ENCODE results near the gene VPS4B. TPM values are rescaled to one million over a fixed set of nuclear protein-coding genes. Genes with fewer than 3 reads are reported as not detected.

The VPS4B gene
- polyA plus RNA-seq, 3 donors = 15.4 to 48.8 (median 26.7) TPM

- WGBS (ENCODE audit: insufficient coverage) = 100% methylated on average over 1 of the region's 1 CpG
- peaks cover 0 to 6% (median 3%) of the 10 kb centered on the region in 7 donors for H3K9me3 Mint-ChIP-seq
- no peaks in the 10 kb centered on the region for H3K79me2 ChIP-seq (ENCODE audit: insufficient read depth, low read length)
- no peaks in the 10 kb centered on the region for H4K20me1 ChIP-seq (ENCODE audit: insufficient read depth, low read length)
- peaks cover 0 to 5% (median 2%) of the 10 kb centered on the region in 3 donors for H3K27me3 Mint-ChIP-seq (ENCODE audit: low read depth in 3 of 3)
- TF ChIP-seq, protein P1, sequence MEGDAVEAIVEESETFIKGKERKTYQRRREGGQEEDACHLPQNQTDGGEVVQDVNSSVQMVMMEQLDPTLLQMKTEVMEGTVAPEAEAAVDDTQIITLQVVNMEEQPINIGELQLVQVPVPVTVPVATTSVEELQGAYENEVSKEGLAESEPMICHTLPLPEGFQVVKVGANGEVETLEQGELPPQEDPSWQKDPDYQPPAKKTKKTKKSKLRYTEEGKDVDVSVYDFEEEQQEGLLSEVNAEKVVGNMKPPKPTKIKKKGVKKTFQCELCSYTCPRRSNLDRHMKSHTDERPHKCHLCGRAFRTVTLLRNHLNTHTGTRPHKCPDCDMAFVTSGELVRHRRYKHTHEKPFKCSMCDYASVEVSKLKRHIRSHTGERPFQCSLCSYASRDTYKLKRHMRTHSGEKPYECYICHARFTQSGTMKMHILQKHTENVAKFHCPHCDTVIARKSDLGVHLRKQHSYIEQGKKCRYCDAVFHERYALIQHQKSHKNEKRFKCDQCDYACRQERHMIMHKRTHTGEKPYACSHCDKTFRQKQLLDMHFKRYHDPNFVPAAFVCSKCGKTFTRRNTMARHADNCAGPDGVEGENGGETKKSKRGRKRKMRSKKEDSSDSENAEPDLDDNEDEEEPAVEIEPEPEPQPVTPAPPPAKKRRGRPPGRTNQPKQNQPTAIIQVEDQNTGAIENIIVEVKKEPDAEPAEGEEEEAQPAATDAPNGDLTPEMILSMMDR (IDR thresholded peaks at IDR 0.05) = no peak
- H3K4me2 ChIP-seq (replicated peaks; ENCODE audit: extremely low read depth, low read length, poor library complexity, severe bottlenecking) = no peak overlapping the region
- no peaks in the 10 kb centered on the region for H3K4me1 Mint-ChIP-seq
- H3K27ac Mint-ChIP-seq = no peak overlapping the region
- H3K4me3 Mint-ChIP-seq = no peak overlapping the region
- H3K36me3 Mint-ChIP-seq = no peaks in the 10 kb centered on the region
- no peaks in the 10 kb centered on the region for H3K9me3 ChIP-seq (replicated peaks in 1 of 2; ENCODE audit: control insufficient read depth in 1 of 2, insufficient read depth in 1 of 2, low read length in 2 of 2)
- intact Hi-C loops (cut with micrococcal nuclease) = no loop called here
- H3K4me1 ChIP-seq (ENCODE audit: control insufficient read depth in 1 of 2, insufficient read depth in 2 of 2, low read length in 2 of 2) = no peaks in the 10 kb centered on the region
- no peak overlapping the region for H3K27ac ChIP-seq (ENCODE audit: low read depth in 1 of 2, low read length in 2 of 2)
- no peak overlapping the region for H3K4me3 ChIP-seq (replicated peaks in 1 of 3; ENCODE audit: low read depth in 2 of 3, low read length in 3 of 3)
- H2AFZ ChIP-seq (ENCODE audit: insufficient read depth, low read depth, low read length, poor library complexity, severe bottlenecking) = no peak overlapping the region
- DNase-seq = no peak
- no peaks in the 10 kb centered on the region for H3K27me3 ChIP-seq (ENCODE audit: control insufficient read depth in 2 of 2, insufficient read depth in 2 of 2, low read length in 2 of 2)
- H3K36me3 ChIP-seq (replicated peaks in 1 of 2; ENCODE audit: control insufficient read depth in 1 of 2, insufficient read depth in 2 of 2, low read length in 2 of 2) = no peaks in the 10 kb centered on the region
- H3K9ac ChIP-seq (ENCODE audit: insufficient read depth, low read length, poor library complexity, severe bottlenecking) = no peak overlapping the region
Observed at GRCh38 chr18:63460414-63460813, 38.1 kb upstream of the VPS4B start.

GRCh38 chr18:63457977-63458376 is 35.7 kb upstream of the VPS4B start:
- Histone ChIP-seq H3K79me2 (ENCODE audit: insufficient read depth, low read length) (no peaks in the 10 kb centered on the region), H3K9me3 (replicated peaks in 1 of 2; ENCODE audit: control insufficient read depth in 1 of 2, insufficient read depth in 1 of 2, low read length in 2 of 2) (no peaks in the 10 kb centered on the region), H3K27ac (ENCODE audit: low read depth in 1 of 2, low read length in 2 of 2) (no peak overlapping the region), H3K36me3 (replicated peaks in 1 of 2; ENCODE audit: control insufficient read depth in 1 of 2, insufficient read depth in 2 of 2, low read length in 2 of 2) (no peaks in the 10 kb centered on the region), H3K27me3 (ENCODE audit: control insufficient read depth in 2 of 2, insufficient read depth in 2 of 2, low read length in 2 of 2) (no peaks in the 10 kb centered on the region), H3K9ac (ENCODE audit: insufficient read depth, low read length, poor library complexity, severe bottlenecking) (no peak overlapping the region), H4K20me1 (ENCODE audit: insufficient read depth, low read length) (no peaks in the 10 kb centered on the region), H3K4me2 (replicated peaks; ENCODE audit: extremely low read depth, low read length, poor library complexity, severe bottlenecking) (no peak overlapping the region), H3K4me3 (replicated peaks in 1 of 3; ENCODE audit: low read depth in 2 of 3, low read length in 3 of 3) (no peak overlapping the region), H2AFZ (ENCODE audit: insufficient read depth, low read depth, low read length, poor library complexity, severe bottlenecking) (no peak overlapping the region), H3K4me1 (ENCODE audit: control insufficient read depth in 1 of 2, insufficient read depth in 2 of 2, low read length in 2 of 2) (no peaks in the 10 kb centered on the region)
- TF ChIP-seq, protein P1 (IDR thresholded peaks at IDR 0.05) = no peak
- H3K27me3 Mint-ChIP-seq (ENCODE audit: low read depth in 3 of 3) = peaks cover 2 to 5% (median 3%) of the 10 kb centered on the region in 3 donors
- no peak overlapping the region for H3K4me3 Mint-ChIP-seq
- DNase-seq = no peak
- peaks cover 0 to 6% (median 3%) of the 10 kb centered on the region in 7 donors for H3K9me3 Mint-ChIP-seq
- no peak overlapping the region for H3K27ac Mint-ChIP-seq
- H3K36me3 Mint-ChIP-seq = no peaks in the 10 kb centered on the region
- WGBS (ENCODE audit: insufficient coverage) = no CpG with 5 or more reads among the region's 6 CpGs
- intact Hi-C loops (cut with micrococcal nuclease) = no loop called here
- no peaks in the 10 kb centered on the region for H3K4me1 Mint-ChIP-seq
